ENCODE data around the gene PSMD13.

Gene PSMD13

DNA sequence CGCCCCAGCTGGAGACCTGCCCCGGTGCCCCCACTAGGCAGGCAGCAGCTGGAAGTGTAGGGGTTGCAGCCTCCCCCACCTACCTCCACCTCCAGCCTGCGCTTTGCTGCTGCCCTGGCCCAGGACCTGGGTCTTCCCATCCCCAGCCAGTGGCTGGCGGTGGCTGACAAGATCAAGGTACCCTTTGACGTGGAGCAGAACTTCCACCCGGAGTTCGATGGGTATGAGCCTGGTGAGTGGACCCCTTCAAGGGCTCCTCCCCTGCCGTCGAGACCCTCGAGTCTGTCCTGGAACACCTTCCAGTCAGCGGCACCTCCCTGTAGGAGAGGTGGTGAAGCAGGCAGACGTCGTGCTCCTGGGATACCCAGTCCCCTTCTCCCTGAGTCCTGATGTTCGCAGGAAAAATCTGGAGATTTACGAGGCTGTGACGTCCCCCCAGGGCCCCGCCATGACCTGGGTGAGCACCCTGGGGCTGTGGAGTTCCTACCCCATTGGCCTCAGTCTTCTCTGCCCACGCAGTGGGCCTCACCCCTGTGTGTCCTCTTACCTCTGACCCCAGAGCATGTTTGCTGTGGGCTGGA lies 56.6 kb downstream of the PSMD13 start:
- Histone ChIP-seq H3K36me3 (ENCODE audit: insufficient read depth, low read length) (no peaks in the 10 kb centered on the region), H3K9me3 (ENCODE audit: control insufficient read depth, insufficient read depth, low read length) (no peaks in the 10 kb centered on the region), H3K9ac (ENCODE audit: low read depth, low read length) (no peak overlapping the region), H3K4me1 (ENCODE audit: insufficient read depth, low read length) (no peaks in the 10 kb centered on the region; the same call in 1 of the 2 replicates)

GRCh38 chr11:293852-294661 lies 57.3 kb downstream of the PSMD13 start:
- Histone ChIP-seq H3K4me1 (ENCODE audit: insufficient read depth, low read length) (no peaks in the 10 kb centered on the region; the same call in 1 of the 2 replicates), H3K9ac (ENCODE audit: low read depth, low read length) (no peak overlapping the region), H3K9me3 (ENCODE audit: control insufficient read depth, insufficient read depth, low read length) (no peaks in the 10 kb centered on the region), H3K36me3 (ENCODE audit: insufficient read depth, low read length) (no peaks in the 10 kb centered on the region)

DNA sequence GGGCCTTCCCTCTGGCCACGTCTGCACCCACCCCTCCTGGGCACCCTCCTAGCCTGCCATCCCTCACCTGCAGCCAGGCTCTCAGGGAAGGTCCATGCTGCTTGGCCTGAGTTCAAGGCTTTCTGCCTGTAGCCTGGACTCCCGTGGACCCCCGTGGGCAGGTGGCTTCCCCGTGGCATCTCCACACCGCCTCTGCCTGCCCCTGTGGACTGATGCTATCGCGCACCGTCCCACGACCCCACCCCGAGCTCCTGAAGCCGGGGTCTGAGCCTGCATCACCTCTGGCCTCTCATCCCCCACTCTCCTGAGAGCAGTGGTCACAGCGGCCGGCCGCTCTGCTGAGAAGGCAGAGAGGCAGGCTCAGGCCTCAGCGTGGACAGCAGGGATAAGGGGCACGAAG lies 58.0 kb downstream of the PSMD13 start:
- Histone ChIP-seq H3K9ac (ENCODE audit: low read depth, low read length) (no peak overlapping the region), H3K9me3 (ENCODE audit: control insufficient read depth, insufficient read depth, low read length) (no peaks in the 10 kb centered on the region), H3K36me3 (ENCODE audit: insufficient read depth, low read length) (no peaks in the 10 kb centered on the region), H3K4me1 (ENCODE audit: insufficient read depth, low read length) (no peaks in the 10 kb centered on the region; the same call in 1 of the 2 replicates)

DNA sequence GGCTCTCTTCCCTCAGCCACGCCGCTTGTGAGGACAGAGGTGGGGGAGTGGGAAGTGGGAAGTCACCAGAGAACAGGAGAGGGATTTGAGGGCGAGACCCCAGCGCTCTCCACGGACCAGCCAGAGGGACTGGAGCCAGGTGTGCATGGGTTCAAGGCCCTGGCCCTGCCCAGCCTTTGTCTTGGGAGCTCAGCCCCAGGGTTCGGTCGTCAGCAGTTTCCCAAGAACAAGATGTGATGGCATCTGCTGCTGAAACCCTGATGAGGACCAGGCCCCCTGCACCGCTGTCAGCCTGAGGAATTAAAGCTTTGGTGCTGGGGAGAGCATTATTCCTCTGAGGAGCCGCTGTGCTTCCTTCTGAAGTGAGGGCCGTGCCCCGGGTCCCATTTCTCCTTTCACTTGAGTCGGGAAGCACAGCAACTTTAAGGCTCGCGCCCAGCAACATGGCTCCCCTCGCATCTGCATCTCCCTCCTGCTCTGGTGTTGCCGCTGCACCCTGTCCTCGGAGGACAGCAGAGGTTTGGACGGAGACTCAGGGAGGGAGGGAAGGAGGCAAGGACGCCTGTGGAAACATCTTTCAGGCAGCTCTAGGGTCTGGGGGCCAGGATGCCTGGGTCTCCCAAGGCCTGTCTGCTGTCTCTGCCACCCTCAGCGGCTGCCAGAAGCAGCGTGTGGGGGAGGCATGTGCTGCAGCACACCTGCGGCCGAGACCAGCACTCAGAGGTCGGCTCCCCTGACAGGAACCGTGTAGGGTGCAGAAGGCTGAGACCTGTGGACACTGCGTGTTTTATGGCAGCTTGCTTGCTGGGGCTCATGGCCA lies 58.8 kb downstream of the PSMD13 start:
- H3K36me3 ChIP-seq (ENCODE audit: insufficient read depth, low read length), result no peaks in the 10 kb centered on the region
- no peaks in the 10 kb centered on the region for H3K9me3 ChIP-seq (ENCODE audit: control insufficient read depth, insufficient read depth, low read length)
- no peak overlapping the region for H3K9ac ChIP-seq (ENCODE audit: low read depth, low read length)
- peaks cover 7% of the 10 kb centered on the region; the same call in 1 of the 2 replicates for H3K4me1 ChIP-seq (ENCODE audit: insufficient read depth, low read length)

DNA sequence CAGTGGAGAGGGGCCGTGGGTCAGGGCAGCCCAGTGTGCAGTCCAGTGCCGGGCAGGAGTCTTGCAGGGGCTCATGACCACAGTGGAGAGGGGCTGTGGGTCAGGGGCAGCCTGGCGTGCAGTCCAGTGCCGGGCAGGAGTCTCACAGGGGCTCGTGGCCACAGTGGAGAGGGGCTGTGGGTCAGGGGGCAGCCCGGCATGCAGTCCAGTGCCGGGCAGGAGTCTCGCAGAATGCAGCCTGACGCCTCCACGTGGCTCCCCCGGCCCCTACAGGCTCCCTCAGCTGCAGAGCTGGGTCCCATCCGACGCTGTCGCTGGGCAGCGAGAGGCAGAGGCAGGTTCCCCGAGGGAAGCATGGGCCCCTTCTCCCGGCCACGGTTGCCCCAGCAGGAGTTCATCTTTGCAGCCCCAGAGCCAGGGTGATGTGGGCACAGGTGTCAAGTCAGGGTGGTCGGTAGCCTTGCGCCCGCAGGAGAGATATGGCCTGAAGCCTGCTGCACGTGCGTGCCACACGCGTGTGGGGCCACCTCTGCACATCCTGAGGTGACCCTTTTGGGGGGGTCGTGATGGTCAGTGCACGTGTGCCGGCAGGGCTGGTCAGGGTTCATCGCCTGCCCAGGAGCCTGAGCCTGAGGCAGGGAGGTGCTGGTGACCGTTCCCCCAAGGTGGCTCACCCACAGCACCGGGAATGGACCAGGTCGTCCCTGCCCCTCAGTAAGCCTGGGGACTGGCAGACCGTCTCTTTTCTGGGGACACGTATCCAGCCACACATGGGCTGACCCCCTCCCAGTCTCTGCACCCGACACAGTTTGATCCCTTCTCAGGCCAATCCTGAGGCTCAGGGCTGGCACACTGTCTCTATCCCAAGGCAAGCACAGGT lies 59.6 kb downstream of the PSMD13 start:
- Histone ChIP-seq H3K4me1 (ENCODE audit: insufficient read depth, low read length) (peaks cover 8% of the 10 kb centered on the region; the same call in 1 of the 2 replicates), H3K9ac (ENCODE audit: low read depth, low read length) (no peak overlapping the region), H3K36me3 (ENCODE audit: insufficient read depth, low read length) (no peaks in the 10 kb centered on the region), H3K9me3 (ENCODE audit: control insufficient read depth, insufficient read depth, low read length) (no peaks in the 10 kb centered on the region)

- H3K9ac ChIP-seq (ENCODE audit: low read depth, low read length), result no peak overlapping the region
- H3K9me3 ChIP-seq (ENCODE audit: control insufficient read depth, insufficient read depth, low read length), result no peaks in the 10 kb centered on the region
- H3K4me1 ChIP-seq (ENCODE audit: insufficient read depth, low read length), result peaks cover 8% of the 10 kb centered on the region; the same call in 1 of the 2 replicates
- no peaks in the 10 kb centered on the region for H3K36me3 ChIP-seq (ENCODE audit: insufficient read depth, low read length)
These were observed 60.3 kb downstream of the PSMD13 start for GRCh38 chr11:297051-297585.

GRCh38 chr11:297586-298405 lies 61.0 kb downstream of the PSMD13 start:
- Histone ChIP-seq H3K9me3 (ENCODE audit: control insufficient read depth, insufficient read depth, low read length) (no peaks in the 10 kb centered on the region), H3K9ac (ENCODE audit: low read depth, low read length) (no peak overlapping the region), H3K36me3 (ENCODE audit: insufficient read depth, low read length) (no peaks in the 10 kb centered on the region), H3K4me1 (ENCODE audit: insufficient read depth, low read length) (peaks cover 8% of the 10 kb centered on the region; the same call in 1 of the 2 replicates)

DNA sequence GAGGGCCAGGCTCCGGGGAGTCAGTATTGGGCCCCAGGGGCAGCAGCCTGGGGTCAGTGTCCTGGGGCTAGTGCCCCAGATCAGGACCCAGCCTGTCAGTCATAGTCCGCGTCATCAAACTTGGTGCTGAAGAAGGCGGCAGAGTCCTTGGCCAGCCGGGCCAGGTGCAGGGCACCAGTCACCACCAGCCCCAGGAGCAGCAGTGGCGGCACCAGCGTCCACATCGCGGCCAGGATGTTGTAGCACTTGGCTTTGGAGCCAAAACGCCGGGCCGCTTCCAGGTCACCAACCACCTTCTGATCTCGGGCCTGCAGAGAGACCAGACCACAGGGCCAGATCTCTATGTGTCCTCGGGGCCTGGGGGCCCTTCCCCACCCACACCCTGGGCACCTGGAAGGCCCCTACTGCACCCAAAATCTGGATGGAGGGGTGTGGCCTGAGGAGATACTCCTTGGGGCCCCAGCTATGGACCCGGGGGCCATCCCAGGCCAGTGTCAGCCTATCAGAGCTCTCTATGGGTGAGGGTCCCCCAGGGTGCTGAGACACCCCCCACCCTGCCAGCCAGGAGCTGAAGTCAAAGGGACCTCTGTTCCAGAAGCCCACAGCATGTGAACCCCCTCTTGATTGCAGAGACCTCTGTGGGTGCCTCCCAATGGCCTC lies 61.8 kb downstream of the PSMD13 start:
- no peaks in the 10 kb centered on the region for H3K9me3 ChIP-seq (ENCODE audit: control insufficient read depth, insufficient read depth, low read length)
- no peaks in the 10 kb centered on the region for H3K36me3 ChIP-seq (ENCODE audit: insufficient read depth, low read length)
- peaks cover 8% of the 10 kb centered on the region; the same call in 1 of the 2 replicates for H3K4me1 ChIP-seq (ENCODE audit: insufficient read depth, low read length)
- no peak overlapping the region for H3K9ac ChIP-seq (ENCODE audit: low read depth, low read length)

- H3K4me1 ChIP-seq (ENCODE audit: insufficient read depth, low read length), result peaks cover 8% of the 10 kb centered on the region; the same call in 1 of the 2 replicates
- no peak within 1 kb of the TSS for H3K9ac ChIP-seq (ENCODE audit: low read depth, low read length)
These were observed 62.5 kb downstream of the PSMD13 start, which contains the start of gene IFITM5 for GRCh38 chr11:299081-299891. TSS of gene IFITM5 (minus strand) at chr11:299526. CDS start at chr11:299490, 36 bp downstream.

GRCh38 chr11:299951-300735 lies 63.4 kb downstream of the PSMD13 start:
- Histone ChIP-seq H3K9me3 (ENCODE audit: control insufficient read depth, insufficient read depth, low read length) (no peaks in the 10 kb centered on the region), H3K9ac (ENCODE audit: low read depth, low read length) (no peak overlapping the region), H3K36me3 (ENCODE audit: insufficient read depth, low read length) (no peaks in the 10 kb centered on the region), H3K4me1 (ENCODE audit: insufficient read depth, low read length) (peaks cover 8% of the 10 kb centered on the region; the same call in 1 of the 2 replicates)

More at GRCh38 chr11:299081-299891, 62.5 kb downstream of the PSMD13 start, which contains the start of gene IFITM5:
- Histone ChIP-seq H3K36me3 (ENCODE audit: insufficient read depth, low read length) (no peaks in the 10 kb centered on the region), H3K9me3 (ENCODE audit: control insufficient read depth, insufficient read depth, low read length) (no peaks in the 10 kb centered on the region)
